K562 (cell line): ENCODE results near the gene DENND1A. TPM values are rescaled to one million over a fixed set of nuclear protein-coding genes. Genes with fewer than 3 reads are reported as not detected.

Source experiments
- CLOCK ChIP-seq: fragments of 250-450 bp; sonication (Bioruptor Pico); IDR thresholded peaks from 2 replicates; pipeline ENCODE4 v1.4.0; 2020; ENCODE audit warnings: mild to moderate bottlenecking, moderate library complexity, borderline replicate concordance
- CXXC5 ChIP-seq: fragments of 250-450 bp; sonication (Bioruptor Pico); IDR thresholded peaks from 2 replicates; pipeline ENCODE4 v1.8.0; 2022; ENCODE audit warnings: inconsistent platforms, mild to moderate bottlenecking, moderate library complexity
- E2F6 ChIP-seq, 2 experiments: IDR thresholded peaks; 2 replicates each; pipeline ENCODE4 v1.6.1; 2011; ENCODE audit warnings: borderline replicate concordance in 1 of 2, control low read depth in 1 of 2, low read depth in 1 of 2, low read length in 1 of 2, mild to moderate bottlenecking in 1 of 2, mixed read lengths in 1 of 2, moderate library complexity in 1 of 2; ENCODE audit not compliant: insufficient read depth in 1 of 2, insufficient read length in 1 of 2, poor library complexity in 1 of 2, severe bottlenecking in 1 of 2; ENCODE audit errors: extremely low read depth in 1 of 2
- E2F8 ChIP-seq: fragments of 450-650 bp; IDR thresholded peaks from 2 replicates; pipeline ENCODE4 v1.7.1; 2018; ENCODE audit warnings: mild to moderate bottlenecking, low read depth; ENCODE audit not compliant: partially characterized antibody
- ERF ChIP-seq: fragments of 450-650 bp; formaldehyde crosslinking; IDR thresholded peaks from 2 replicates; pipeline ENCODE4 v1.4.0; 2020; ENCODE audit warnings: mild to moderate bottlenecking, mixed read lengths
- ETV5 ChIP-seq: sonication (generic); formaldehyde crosslinking; IDR thresholded peaks from 2 replicates; pipeline ENCODE4 v1.4.0; 2020; ENCODE audit warnings: low read depth, mild to moderate bottlenecking, missing genetic modification reagents
- JUN ChIP-seq, 2 experiments: sonication (generic) in 1 of 2; formaldehyde crosslinking in 1 of 2; IDR thresholded peaks; 2 replicates each; pipeline versions ENCODE4 v1.6.1 to v1.8.0; 2012 to 2022; ENCODE audit warnings: borderline replicate concordance in 2 of 2, mild to moderate bottlenecking in 2 of 2, improper control_type of control experiment in 1 of 2, low read depth in 1 of 2, low read length in 1 of 2, missing genetic modification reagents in 1 of 2
- NCOA4 ChIP-seq: fragments of 450-650 bp; IDR thresholded peaks from 2 replicates; pipeline ENCODE4 v1.6.1; 2018; ENCODE audit warnings: mild to moderate bottlenecking; ENCODE audit not compliant: partially characterized antibody
- PHB ChIP-seq: fragments of 250-450 bp; sonication (Bioruptor Pico); IDR thresholded peaks from 2 replicates; pipeline ENCODE4 v1.5.0; 2021
- POLR2H ChIP-seq: IDR thresholded peaks from 2 replicates; pipeline ENCODE4 v1.6.1; 2016; ENCODE audit warnings: missing genetic modification characterization, low read depth, mild to moderate bottlenecking, control low read depth, missing compliant biosample characterization, moderate library complexity
- SMARCE1 ChIP-seq: fragments of 450-650 bp; IDR thresholded peaks from 2 replicates; pipeline ENCODE4 v1.7.1; 2016; ENCODE audit warnings: mild to moderate bottlenecking
- TEAD1 ChIP-seq, 2 experiments: fragments of 450-650 bp in 1 of 2; sonication (generic) in 1 of 2; formaldehyde crosslinking; IDR thresholded peaks; 2 replicates each; pipeline versions ENCODE4 v1.4.0 to v1.8.0; 2020 to 2022; ENCODE audit warnings: mild to moderate bottlenecking in 2 of 2, missing genetic modification reagents in 1 of 2
- ZBTB12 ChIP-seq: fragments of 250-450 bp; sonication (Bioruptor Pico); IDR thresholded peaks from 2 replicates; pipeline ENCODE4 v1.4.0; 2020
- ZNF551 ChIP-seq: fragments of 250-450 bp; sonication (Bioruptor Pico); IDR thresholded peaks from 2 replicates; pipeline ENCODE4 v1.5.0; 2021; ENCODE audit warnings: mild to moderate bottlenecking, moderate library complexity
- polyA plus RNA-seq, 8 experiments: library from polyadenylated mRNA; depleted of rRNA in 4 of 8; stranded (reverse) in 5 of 8; unstranded in 3 of 8; fragments of >200 nt; fragmentation: Nextera tagmentation in 2 of 8; fragmentation: Illumina TruSeq in 1 of 8; extraction: Ambion mirVana in 2 of 8; extraction: Trizol in 1 of 8; gene quantifications; 2 replicates each; pipeline versions ENCODE4 v1.2.1 to v1.2.3, GENCODE V29; 2011 to 2014; ENCODE audit warnings: inconsistent platforms in 1 of 8, missing spikeins in 1 of 8
- total RNA-seq, 7 experiments: library from RNA; depleted of rRNA in 6 of 7; stranded (reverse); fragments of >200 nt in 6 of 7; fragmentation: Illumina TruSeq in 2 of 7; extraction: Trizol in 2 of 7; gene quantifications; 2 replicates each; pipeline versions ENCODE4 v1.2.1 to v1.2.3, GENCODE V29; 2011 to 2021; ENCODE audit warnings: low replicate concordance in 1 of 7

Gene DENND1A
- total and polyA plus RNA-seq, 9 of the 15 experiments (the other 6 are each of a cell fraction or from before 2014, with no cell fraction given), result 7.6 to 29.5 (median 15.7) TPM

- no peak for TF ChIP-seq CLOCK
- TF ChIP-seq SMARCE1, result peak; percentile 19; the same call in 1 of the 2 replicates
- TF ChIP-seq ETV5, result no peak
- no peak for TF ChIP-seq PHB (CRISPR knock-in tag)
- TF ChIP-seq ERF (CRISPR knock-in tag), result 0 out of 2 replicates have a peak, but pooled peaks have one; percentile 5
- TF ChIP-seq ZBTB12 (CRISPR knock-in tag), result 0 out of 2 replicates have a peak, but pooled peaks have one; percentile 12
- no peak for TF ChIP-seq E2F8
- TF ChIP-seq CXXC5 (CRISPR knock-in tag), result 0 out of 2 replicates have a peak, but pooled peaks have one; percentile 18
- TF ChIP-seq TEAD1 (CRISPR knock-in tag; IDR thresholded peaks at IDR 0.05), result 0 out of 4 replicates have a peak, but pooled peaks of 1 of the 2 experiments have one; percentile 3
- TF ChIP-seq POLR2H (tag), result no peak
- no peak for TF ChIP-seq NCOA4
- TF ChIP-seq E2F6 (IDR thresholded peaks at IDR 0.05; ENCODE audit: borderline replicate concordance in 1 of 2, extremely low read depth in 1 of 2, insufficient read depth in 1 of 2, insufficient read length in 1 of 2, low read depth in 1 of 2, low read length in 1 of 2, poor library complexity in 1 of 2, severe bottlenecking in 1 of 2), result peak in 1 of 2 experiments; percentile 10
- no peak for TF ChIP-seq ZNF551 (CRISPR knock-in tag)
- TF ChIP-seq JUN (IDR thresholded peaks at IDR 0.05; ENCODE audit: borderline replicate concordance, low read depth, low read length), result no peak
- no peak for TF ChIP-seq JUN (CRISPR knock-in tag; IDR thresholded peaks at IDR 0.05; ENCODE audit: borderline replicate concordance)
These were observed 590.0 kb downstream of the DENND1A start (continued) for GRCh38 chr9:123339666-123340510.
